Fibroblast of villous mesenchyme (primary cell): ENCODE measurements around the gene AIRE. TPM values are rescaled to one million over a fixed set of nuclear protein-coding genes. Genes with fewer than 3 reads are reported as not detected.

Experiments used
- DNase-seq: peaks from one replicate; pipeline ENCODE4 v3.0.0-alpha.2; 2010; ENCODE audit warnings: low read depth
- H3K4me3 ChIP-seq: 2 replicates; pipeline ENCODE4 v1.5.1; 2011; ENCODE audit warnings: low read depth, mild to moderate bottlenecking, low read length
- total RNA-seq: library from RNA; depleted of rRNA; stranded (reverse); fragments of >200 nt; gene quantifications from 2 replicates; pipeline ENCODE4 v1.2.3, GENCODE V29; 2012
- TF ChIP-seq, protein P1 (sequence below): IDR thresholded peaks from 2 replicates; pipeline ENCODE4 v1.5.1; 2012; ENCODE audit warnings: low read depth, mild to moderate bottlenecking, low read length; ENCODE audit not compliant: insufficient read depth

The AIRE gene
- total RNA-seq, 1 donor, result not detected

DNA sequence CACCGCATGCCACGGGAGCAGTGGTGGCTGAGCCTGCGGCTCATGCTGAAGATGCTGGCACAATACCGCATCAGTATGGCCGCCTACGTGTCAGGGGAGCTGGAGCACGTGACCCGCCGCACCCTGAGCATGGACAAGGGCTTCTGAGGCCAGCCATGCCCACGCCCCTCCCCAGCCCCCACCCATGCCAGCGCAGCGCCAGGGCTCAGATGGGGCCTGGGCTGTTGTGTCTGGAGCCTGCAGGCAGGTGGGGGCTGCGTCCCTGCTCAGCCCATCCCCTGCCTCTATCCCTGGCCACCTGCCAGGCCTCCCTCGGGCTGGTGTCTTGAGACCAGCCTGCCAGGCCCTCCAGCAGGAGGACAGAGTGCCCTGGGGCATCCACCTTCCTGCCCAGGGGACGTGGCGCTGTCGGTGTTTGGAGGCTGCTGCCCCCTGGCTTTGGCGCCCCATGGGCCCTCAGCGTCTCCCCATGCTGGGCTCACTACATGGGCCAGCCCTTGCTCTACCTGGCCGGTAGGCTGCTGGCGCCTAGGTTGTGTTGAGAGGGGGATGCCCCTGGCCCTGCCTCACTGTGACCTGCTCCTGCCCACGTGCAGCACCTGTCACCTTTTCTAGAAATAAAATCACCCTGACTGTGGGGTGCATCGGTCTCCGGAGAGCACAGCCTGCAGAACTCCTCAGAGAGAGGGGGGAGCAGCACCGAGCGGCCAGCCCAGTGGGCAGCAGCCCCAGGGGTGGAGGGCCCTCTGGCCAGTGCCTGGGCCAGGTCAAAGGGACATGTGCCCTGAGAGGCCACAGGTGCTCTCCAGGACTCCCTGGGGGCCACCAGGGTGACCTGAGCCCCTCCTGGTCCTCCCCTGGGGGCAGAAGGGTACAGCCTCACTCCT is 41.3 kb downstream of the AIRE start:
- DNase-seq, result no peak

DNA sequence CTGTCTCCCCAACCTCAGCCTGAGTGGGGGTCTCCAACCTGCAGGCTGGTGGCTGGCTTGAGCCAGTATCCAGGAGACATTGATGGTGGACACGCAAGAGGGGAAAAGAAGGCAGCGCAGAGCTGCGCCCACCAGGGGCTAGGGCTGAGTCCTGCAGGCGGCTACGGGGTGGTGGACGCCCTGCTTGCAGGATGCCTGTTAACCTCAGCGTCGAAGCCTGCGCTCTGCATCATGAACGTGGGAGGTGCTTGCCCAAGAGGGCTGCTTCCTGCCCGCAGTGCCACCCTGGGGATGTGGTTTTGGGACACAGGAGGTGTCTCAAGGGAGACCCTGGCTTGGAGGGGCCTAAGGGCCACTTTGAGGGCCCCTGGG is 41.9 kb downstream of the AIRE start:
- H3K4me3 ChIP-seq, result no peak overlapping the region
- TF ChIP-seq, protein P1, sequence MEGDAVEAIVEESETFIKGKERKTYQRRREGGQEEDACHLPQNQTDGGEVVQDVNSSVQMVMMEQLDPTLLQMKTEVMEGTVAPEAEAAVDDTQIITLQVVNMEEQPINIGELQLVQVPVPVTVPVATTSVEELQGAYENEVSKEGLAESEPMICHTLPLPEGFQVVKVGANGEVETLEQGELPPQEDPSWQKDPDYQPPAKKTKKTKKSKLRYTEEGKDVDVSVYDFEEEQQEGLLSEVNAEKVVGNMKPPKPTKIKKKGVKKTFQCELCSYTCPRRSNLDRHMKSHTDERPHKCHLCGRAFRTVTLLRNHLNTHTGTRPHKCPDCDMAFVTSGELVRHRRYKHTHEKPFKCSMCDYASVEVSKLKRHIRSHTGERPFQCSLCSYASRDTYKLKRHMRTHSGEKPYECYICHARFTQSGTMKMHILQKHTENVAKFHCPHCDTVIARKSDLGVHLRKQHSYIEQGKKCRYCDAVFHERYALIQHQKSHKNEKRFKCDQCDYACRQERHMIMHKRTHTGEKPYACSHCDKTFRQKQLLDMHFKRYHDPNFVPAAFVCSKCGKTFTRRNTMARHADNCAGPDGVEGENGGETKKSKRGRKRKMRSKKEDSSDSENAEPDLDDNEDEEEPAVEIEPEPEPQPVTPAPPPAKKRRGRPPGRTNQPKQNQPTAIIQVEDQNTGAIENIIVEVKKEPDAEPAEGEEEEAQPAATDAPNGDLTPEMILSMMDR, result no peak
- DNase-seq, result no peak

More for the DNA sequence above, 41.3 kb downstream of the AIRE start:
- H3K4me3 ChIP-seq, result no peak overlapping the region
- TF ChIP-seq, protein P1, result no peak

DNA sequence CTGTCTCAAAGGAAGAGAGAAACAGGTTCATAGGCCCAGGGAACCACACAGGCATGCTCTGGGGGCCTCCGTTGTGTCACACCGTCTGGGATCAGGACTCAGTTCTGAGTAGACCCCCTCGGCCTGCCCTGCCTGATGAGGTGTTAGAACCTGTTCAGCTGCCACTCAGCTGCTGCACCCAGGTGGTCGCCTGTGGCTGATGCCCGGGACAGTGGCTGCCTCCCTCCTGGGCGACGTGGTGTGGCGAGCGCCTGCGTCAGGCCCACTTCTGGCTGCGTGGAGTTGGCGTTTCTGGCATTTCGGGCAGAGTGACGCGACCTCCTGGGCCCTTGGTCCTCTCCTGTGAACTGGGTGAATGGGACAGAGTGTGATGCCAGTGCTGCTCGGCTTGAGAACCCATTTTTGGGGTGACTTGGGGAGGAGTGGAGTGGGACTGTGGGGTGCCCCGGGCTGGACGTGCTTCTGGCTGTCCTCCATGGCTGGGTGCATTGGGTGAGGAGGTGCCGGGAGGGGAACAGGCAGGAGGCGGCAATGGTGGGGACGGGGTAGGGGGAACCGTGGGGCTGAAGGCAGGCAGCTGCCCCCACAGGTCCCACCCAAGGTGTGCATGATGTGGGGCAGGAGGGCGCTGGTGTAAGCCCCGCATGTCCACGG is 42.7 kb downstream of the AIRE start:
- no peak for DNase-seq
- H3K4me3 ChIP-seq, result no peak overlapping the region
- TF ChIP-seq, protein P1, result no peak

DNA sequence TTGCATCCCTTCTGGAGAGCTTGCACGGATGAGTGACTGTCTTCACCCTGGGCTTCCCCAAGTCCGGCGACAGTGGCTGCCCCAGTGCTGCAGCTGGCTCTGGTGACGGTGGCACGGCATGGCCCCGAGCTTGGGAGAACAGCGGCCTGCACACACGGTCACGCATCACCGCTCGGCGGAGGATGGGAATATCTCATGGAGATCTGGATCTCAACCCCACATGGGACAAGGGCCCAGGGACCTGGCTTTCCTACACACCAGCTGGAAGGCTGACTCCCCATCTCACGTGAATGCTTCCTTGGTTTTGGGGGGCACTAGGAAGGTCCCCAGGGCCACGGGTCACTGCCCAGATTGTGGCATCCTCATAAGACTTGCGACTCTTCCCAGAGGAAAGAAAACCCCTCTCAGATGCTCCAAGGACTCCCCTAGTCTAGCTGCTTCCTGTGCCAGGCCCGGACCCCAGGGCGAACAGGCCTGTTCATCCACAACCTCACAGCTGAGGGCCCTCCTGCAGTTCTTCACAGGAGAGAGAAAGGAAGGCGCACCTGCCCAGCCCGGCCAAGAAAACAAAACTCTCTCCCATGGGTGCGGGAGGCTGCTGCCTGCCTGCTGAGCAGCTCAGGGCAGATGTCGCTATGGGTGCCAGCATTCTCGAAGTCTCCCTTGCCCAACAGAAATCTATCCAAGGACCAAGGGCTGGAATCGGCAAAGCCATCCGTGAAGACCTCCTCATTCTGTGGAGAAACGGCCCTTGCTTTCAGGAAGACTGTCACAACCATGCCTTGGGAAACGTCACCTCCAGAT is 43.6 kb downstream of the AIRE start:
- H3K4me3 ChIP-seq, result no peak overlapping the region
- TF ChIP-seq, protein P1, result no peak
- no peak for DNase-seq

DNA sequence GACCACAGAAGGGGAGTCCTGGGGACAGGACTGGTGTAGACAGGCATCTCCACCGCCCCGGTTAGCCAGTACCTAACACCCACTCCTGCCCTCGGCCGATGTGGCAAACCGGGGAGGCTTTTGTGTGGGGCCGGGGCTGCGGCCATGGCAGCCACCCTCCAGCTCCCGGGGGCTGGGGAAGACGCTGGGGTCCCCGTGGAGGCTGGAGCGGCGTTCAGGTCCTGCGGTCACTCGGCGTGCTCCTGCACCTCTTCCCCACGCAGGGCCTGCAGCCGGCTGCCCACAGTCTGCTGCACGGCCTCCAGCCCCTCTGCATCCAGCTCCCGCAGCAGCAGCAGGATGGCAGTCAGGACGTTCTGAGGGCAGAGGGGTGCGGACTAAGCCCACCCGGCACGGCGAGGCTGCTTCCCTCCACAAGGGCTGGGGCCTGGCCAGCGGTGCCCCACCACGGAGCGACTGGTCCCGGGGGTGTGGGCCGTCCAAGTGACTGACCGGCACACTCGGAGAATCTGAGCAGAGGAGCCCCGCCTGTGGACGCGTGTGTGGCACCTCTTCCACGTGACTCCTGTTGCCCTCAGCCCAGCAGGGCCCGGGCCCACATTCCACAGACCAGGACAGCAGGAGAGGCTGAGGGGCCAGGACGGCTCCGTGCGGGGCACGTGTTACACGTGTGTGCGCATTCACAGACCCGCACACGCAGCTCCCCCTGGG is 44.5 kb downstream of the AIRE start:
- no peak overlapping the region for H3K4me3 ChIP-seq
- no peak for DNase-seq
- TF ChIP-seq, protein P1, result no peak

DNA sequence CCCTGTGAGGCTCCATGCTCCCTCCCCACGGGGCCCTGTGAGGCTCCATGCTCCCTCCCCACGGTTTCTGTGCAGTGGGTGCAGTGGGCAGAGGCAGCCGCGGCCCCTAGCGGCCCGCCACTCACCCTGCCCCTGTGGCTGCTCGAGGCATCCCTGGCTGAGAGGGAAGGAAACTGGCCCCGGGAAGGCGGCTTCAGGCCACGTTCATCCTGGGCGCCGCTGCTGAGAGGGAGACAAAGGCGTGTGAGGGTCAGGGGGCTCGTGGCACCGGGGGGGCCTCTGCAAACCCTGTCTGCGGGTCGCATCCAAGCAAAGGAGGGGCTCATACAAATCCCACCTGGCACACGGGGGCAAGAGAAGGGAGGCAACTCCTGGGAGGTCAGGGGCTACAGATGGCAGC is 45.0 kb downstream of the AIRE start:
- TF ChIP-seq, protein P1, result no peak
- DNase-seq, result no peak
- no peak overlapping the region for H3K4me3 ChIP-seq
